A673 (cell line): ENCODE measurements around the gene WDR49. TPM values are rescaled to one million over a fixed set of nuclear protein-coding genes. Genes with fewer than 3 reads are reported as not detected.

Experiments used
- BruUV-seq: library from RNA; stranded (reverse); fragments of 400-500 nt; replicated peaks from 2 replicates; lab custom pipeline; 2021; lab: Mats Ljungman, UMichigan
- CTCF ChIA-PET: fragments of 300-600 bp; sonication (Branson Sonifier 250); formaldehyde crosslinking; loops from one replicate; lab custom pipeline; 2022; ENCODE audit warnings: antibody characterized with exemption; lab: Charles Lee
- POLR2A ChIA-PET: fragments of 300-600 bp; sonication (Branson Sonifier 250); formaldehyde crosslinking; loops from one replicate; lab custom pipeline; 2022; ENCODE audit warnings: antibody characterized with exemption; ENCODE audit not compliant: low non-redundant PET; lab: Charles Lee
- DNase-seq: peaks from one replicate; pipeline ENCODE4 v3.0.0-alpha.2; 2015; ENCODE audit warnings: low spot score
- H3K27ac ChIP-seq: fragments of 200-600 bp; sonication (generic); 2 replicates; pipeline ENCODE4 v1.5.1; 2016; ENCODE audit warnings: mixed run types, low read depth, mild to moderate bottlenecking, mixed read lengths, antibody characterized with exemption, low read length; ENCODE audit not compliant: poor library complexity, severe bottlenecking
- H3K27me3 ChIP-seq: fragments of 200-600 bp; sonication (generic); replicated peaks from 2 replicates; pipeline ENCODE4 v1.6.1; 2017; ENCODE audit warnings: mixed run types, low read depth, mild to moderate bottlenecking, mixed read lengths, antibody characterized with exemption, low read length; ENCODE audit not compliant: insufficient read depth, poor library complexity
- H3K36me3 ChIP-seq: fragments of 200-600 bp; sonication (generic); 2 replicates; pipeline ENCODE4 v1.6.1; 2016; ENCODE audit warnings: mixed run types, mild to moderate bottlenecking, mixed read lengths, antibody characterized with exemption, low read length; ENCODE audit not compliant: insufficient read depth, poor library complexity, severe bottlenecking
- H3K4me1 ChIP-seq: fragments of 200-600 bp; sonication (generic); 2 replicates; pipeline ENCODE4 v1.6.1; 2017; ENCODE audit warnings: mixed run types, mild to moderate bottlenecking, mixed read lengths, antibody characterized with exemption, low read length; ENCODE audit not compliant: insufficient read depth, poor library complexity, severe bottlenecking
- H3K4me3 ChIP-seq: fragments of 200-600 bp; sonication (generic); 2 replicates; pipeline ENCODE4 v1.5.1; 2016; ENCODE audit warnings: low read depth, mixed run types, mild to moderate bottlenecking, mixed read lengths, low read length; ENCODE audit not compliant: poor library complexity, severe bottlenecking
- H3K9me3 ChIP-seq: fragments of 200-600 bp; sonication (generic); 2 replicates; pipeline ENCODE4 v1.6.1; 2016; ENCODE audit warnings: mixed run types, low read depth, mild to moderate bottlenecking, mixed read lengths, antibody characterized with exemption, low read length; ENCODE audit not compliant: poor library complexity, severe bottlenecking
- EZH2 ChIP-seq: fragments of 200-600 bp; sonication (generic); IDR thresholded peaks from 2 replicates; pipeline ENCODE4 v1.6.1; 2017; ENCODE audit warnings: borderline replicate concordance, low read depth, mild to moderate bottlenecking, mixed read lengths, antibody characterized with exemption, low read length; ENCODE audit not compliant: poor library complexity, severe bottlenecking
- intact Hi-C: fragments of 100-400 bp; cut with micrococcal nuclease; formaldehyde crosslinking; loops from one replicate; pipeline ENCODE4 v1.10.0; 2022; ENCODE audit not compliant: unreplicated experiment
- total RNA-seq: library from RNA; stranded (reverse); gene quantifications from 2 replicates; pipeline ENCODE4 v1.2.3, GENCODE V29; 2021
- TF ChIP-seq, protein P1 (sequence below): fragments of 300-800, 200-600 bp; sonication (generic); conservative IDR thresholded peaks from 2 replicates; pipeline ENCODE4 v1.5.1; 2017; ENCODE audit warnings: low read depth, mild to moderate bottlenecking, antibody characterized with exemption, low read length, moderate library complexity, mixed read lengths

WDR49 gene
- total RNA-seq, 1 experiment from 2014 or later = not detected

DNA sequence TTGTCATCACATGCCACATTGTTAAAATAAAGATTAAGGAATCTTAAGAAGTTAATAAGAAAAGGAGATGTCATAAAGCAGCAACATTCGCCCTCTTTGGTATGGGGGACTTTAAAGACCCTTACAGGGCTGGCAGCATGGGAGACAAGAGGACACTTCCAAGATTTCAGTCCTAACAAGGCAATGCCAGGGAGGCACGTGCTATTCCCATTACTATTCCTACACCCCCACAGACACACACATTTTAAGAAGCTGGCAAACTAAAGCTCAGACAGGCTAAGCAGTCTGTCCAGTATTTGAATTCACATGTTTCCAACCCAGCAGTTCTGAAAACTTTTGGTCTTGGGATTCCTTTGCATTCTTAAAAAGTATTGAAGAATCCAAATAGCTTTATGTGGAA is 80.8 kb downstream of the WDR49 start:
- no peak overlapping the region for H3K4me3 ChIP-seq
- H3K27me3 ChIP-seq = peaks cover 11% of the 10 kb centered on the region
- POLR2A ChIA-PET = no interaction called here
- no peak for TF ChIP-seq EZH2
- TF ChIP-seq, protein P1, sequence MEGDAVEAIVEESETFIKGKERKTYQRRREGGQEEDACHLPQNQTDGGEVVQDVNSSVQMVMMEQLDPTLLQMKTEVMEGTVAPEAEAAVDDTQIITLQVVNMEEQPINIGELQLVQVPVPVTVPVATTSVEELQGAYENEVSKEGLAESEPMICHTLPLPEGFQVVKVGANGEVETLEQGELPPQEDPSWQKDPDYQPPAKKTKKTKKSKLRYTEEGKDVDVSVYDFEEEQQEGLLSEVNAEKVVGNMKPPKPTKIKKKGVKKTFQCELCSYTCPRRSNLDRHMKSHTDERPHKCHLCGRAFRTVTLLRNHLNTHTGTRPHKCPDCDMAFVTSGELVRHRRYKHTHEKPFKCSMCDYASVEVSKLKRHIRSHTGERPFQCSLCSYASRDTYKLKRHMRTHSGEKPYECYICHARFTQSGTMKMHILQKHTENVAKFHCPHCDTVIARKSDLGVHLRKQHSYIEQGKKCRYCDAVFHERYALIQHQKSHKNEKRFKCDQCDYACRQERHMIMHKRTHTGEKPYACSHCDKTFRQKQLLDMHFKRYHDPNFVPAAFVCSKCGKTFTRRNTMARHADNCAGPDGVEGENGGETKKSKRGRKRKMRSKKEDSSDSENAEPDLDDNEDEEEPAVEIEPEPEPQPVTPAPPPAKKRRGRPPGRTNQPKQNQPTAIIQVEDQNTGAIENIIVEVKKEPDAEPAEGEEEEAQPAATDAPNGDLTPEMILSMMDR = no peak
- H3K27ac ChIP-seq = no peak overlapping the region
- H3K36me3 ChIP-seq = no peaks in the 10 kb centered on the region
- BruUV-seq = no TSS peak
- CTCF ChIA-PET = no interaction called here
- intact Hi-C loops = no loop called here
- DNase-seq = no peak
- no peaks in the 10 kb centered on the region for H3K4me1 ChIP-seq
- no peaks in the 10 kb centered on the region for H3K9me3 ChIP-seq

DNA sequence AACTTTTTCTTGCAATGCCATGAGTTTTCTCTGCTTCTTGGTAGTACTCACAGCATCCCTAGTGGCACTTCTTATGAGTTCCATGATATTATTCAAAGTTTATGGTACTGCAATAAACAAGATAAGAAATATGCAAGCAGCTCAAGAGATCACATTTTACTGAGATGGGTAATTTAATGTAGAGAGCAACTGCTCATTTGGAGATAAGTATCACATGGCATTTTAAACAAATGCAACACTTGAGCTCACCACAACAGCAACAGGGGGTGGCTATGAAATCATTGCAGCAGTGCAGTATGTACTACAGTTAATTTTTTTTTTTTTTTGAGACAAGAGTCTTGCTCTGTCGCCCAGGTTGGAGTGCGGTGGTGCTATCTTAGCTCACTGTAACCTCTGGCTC is 85.1 kb downstream of the WDR49 start:
- no TSS peak for BruUV-seq
- Histone ChIP-seq H3K36me3 (no peaks in the 10 kb centered on the region), H3K4me3 (no peak overlapping the region), H3K27me3 (peaks cover 11% of the 10 kb centered on the region), H3K4me1 (no peaks in the 10 kb centered on the region), H3K27ac (no peak overlapping the region), H3K9me3 (no peaks in the 10 kb centered on the region)
- ChIA-PET POLR2A (no interaction called here), CTCF (no interaction called here)
- intact Hi-C loops = no loop called here
- no peak for DNase-seq
- TF ChIP-seq, protein P1 = no peak
- no peak for TF ChIP-seq EZH2

DNA sequence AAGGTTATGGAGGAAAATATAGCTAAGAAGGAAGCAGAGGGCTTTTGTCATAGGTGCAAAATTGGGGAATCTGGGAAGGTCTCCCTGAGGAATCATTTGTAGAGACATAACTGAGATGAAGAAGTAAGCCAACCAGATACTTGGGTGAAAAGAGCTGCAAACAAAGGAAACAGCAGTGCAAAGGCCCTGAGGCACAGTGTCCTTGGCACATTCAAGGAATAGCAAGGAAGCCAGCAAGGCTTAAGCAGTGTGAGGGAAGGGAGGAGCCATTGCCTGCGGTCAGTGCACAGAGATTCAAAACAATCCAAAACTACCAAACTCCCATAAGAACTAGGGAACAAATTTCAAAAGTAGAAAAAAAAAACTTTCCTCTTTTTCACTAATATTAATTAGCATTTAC is 88.3 kb downstream of the WDR49 start:
- TF ChIP-seq, protein P1 = no peak
- no peak for TF ChIP-seq EZH2
- no TSS peak for BruUV-seq
- no peak for DNase-seq
- no peak overlapping the region for H3K27ac ChIP-seq
- H3K4me3 ChIP-seq = no peak overlapping the region
- POLR2A ChIA-PET = no interaction called here
- intact Hi-C loops = no loop called here
- CTCF ChIA-PET = no interaction called here
- no peaks in the 10 kb centered on the region for H3K4me1 ChIP-seq
- no peaks in the 10 kb centered on the region for H3K9me3 ChIP-seq
- no peaks in the 10 kb centered on the region for H3K27me3 ChIP-seq
- H3K36me3 ChIP-seq = no peaks in the 10 kb centered on the region
